ENCODE data around the gene TSPAN32.
"Not testable (repeated sequence)": the region's sequence is repeated elsewhere in the genome, so short reads cannot be mapped to it uniquely, and the experiment has no call there.

TSPAN32 gene

DNA sequence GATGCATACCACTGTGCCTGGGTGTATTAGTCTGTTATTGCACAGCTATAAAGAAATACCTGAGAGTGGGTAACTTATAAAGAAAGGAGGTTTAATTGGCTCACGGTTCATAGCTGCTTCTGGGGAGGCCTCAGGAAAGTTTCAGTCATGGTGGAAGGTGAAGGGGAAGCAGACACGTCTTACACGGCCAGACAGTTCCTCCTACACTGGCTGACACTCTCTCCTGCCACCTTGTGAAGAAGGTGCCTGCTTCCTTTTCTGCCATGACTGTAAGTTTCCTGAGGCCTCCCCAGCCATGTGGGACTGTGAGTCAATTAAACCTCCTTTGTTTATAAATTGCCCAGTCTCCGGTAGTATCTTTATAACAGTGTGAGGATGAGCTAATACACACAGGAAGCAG is 41.7 kb downstream of the TSPAN32 start:
- no peak for DNase-seq (ENCODE audit: low read depth)

DNA sequence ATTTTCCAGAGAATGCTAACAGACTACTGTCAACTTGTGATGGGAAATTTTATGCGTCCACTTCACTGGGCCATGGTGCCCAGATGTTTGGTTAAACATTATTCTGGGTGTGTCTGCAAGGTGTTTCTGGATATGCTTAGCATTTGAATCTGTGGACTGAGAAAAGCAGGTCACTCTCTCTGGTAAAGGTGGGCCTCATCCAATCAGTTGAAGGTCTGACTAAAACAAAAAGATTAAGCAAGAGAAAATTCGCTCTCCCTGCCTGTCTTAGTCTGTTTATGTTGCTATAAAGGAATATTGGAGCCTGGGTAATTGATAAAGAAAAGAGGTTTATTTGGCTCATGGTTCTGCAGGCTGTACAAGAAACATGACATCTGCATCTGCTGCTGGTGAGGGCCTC is 43.2 kb downstream of the TSPAN32 start:
- DNase-seq (ENCODE audit: low read depth) = no peak

DNA sequence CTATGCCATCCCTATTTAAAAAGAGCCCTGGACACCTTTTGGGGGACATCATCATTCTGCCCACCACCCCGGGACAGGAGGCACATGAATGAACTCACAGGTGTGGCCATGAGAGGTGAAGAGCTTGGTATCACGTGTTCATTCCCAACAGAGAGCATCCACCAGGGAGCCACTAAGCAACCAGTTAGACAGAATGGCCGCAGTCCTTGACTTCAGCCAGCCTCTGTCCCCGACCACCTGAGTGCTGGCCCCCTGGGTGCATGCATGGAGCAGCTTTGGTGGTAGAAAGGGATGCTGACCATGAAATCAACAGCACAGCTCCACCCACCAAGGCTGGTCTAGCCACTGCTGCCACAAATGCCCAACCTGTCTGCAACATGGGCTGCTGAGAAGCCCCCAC is 44.2 kb downstream of the TSPAN32 start:
- DNase-seq (ENCODE audit: low read depth) = no peak

DNA sequence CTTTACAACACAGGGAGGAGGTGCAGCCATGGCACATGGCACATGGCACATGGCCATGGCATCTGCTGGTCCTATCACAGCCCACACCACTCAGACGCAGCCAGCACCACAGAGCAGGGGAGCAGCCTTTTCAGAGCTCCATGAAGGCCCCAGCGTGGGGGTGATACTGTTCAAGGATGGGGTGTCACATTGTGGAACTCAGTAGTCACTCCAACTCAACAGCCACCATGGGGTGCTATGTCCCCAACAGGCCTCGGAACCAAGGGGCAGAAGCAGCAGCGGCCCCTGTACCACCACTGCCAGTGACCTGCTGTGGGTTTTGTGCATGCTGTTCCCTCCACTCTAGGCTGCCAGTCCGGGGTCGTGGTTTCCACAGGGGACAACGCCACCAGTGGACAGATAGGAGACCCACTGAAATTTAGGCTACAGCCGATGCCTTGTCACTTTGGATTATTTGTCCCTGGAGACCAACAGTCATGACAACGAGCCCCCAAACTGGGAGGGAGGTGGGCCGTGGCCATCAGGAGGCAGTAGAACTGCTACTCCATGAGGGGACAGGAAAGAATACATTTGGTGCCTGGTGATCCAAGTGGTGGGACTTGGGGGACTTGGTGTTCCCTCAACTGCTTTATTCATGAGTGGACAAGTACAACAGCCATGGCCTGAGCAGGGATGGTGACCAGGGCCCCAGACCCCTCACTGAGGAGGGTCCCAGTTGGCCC is 44.9 kb downstream of the TSPAN32 start:
- no peak for DNase-seq (ENCODE audit: low read depth)

DNA sequence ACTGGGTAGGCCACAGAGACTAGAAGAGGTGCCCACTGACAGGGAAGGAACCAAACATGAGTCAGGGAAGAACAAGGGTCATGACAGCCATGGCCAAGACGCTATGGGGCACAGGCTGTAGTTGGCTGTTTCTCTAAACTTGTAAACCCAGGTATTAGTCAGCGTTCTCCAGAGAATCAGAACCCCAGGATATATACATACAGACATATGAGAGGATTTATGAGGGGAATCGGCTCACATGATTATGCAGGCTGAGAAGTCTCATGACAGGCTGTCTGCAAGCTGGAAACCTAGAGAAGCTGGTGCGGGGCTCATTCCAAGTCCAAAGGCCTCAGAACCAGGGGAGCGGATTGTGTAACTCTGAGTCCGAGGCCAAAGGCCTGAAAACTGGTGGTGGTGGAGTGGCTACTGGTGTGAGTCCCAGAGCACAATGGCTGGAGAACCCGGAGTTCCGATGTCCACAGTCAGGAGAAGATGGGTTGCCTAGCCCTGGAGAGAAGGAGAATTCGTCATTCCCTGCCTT is 45.6 kb downstream of the TSPAN32 start:
- DNase-seq (ENCODE audit: low read depth) = no peak

DNA sequence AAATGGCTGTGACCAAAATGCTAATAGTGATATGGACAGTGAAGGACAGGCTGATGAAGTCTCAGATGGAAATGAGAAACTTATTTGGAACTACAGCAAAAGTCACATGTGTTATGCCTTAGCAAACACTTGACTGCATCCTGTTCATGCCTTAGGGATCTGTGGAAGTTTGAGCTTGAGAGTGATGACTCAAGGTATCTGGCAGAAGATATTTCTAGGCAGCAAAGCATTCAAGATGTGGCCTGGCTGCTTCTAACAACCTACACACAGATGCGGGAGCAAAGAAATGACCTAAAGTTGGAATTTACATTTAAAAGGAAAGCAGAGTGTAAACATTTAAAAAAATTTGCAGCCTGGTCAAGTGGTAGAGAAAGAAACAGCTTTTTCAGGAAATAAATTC is 47.2 kb downstream of the TSPAN32 start:
- no peak for DNase-seq (ENCODE audit: low read depth)

DNA sequence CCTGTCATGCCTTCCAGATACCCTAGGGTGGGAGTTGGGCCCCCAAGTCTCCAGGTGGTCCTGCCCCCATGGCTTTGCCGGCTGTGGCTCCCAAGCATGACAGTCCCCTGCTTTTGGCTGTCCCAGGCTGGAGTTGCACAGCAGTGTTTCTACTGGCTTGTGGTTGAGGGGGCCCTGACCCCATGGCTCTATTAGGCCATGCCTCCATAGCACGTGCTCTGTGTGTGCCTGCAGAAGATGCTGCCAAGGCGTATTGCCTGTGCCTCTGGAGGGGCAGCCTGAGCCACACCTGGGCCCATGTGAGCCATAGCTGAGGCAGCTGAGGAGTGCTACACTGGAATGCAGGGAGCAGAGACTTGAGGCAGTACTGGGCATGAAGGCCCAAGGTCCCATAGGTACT is 49.9 kb downstream of the TSPAN32 start:
- DNase-seq (ENCODE audit: low read depth) = no peak

DNA sequence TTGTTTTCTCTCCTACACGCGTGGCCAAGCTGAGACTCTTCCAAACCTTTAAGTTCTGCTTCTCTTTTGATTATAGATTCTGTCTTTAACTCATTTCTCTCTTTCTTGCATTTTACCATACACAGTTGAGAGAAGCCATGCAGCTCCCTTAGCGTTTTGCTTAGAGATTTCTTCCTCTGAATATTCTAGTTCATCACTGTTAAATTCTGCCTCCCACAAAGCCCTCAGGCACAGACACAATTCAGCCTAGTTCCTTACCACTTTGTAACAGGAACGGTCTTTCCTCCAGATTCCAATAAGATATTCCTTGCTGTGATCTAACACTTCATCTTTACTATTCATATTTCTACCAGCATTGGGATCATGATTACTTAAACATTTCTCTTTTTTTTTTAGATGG is 50.6 kb downstream of the TSPAN32 start:
- DNase-seq (ENCODE audit: low read depth) = no peak

DNA sequence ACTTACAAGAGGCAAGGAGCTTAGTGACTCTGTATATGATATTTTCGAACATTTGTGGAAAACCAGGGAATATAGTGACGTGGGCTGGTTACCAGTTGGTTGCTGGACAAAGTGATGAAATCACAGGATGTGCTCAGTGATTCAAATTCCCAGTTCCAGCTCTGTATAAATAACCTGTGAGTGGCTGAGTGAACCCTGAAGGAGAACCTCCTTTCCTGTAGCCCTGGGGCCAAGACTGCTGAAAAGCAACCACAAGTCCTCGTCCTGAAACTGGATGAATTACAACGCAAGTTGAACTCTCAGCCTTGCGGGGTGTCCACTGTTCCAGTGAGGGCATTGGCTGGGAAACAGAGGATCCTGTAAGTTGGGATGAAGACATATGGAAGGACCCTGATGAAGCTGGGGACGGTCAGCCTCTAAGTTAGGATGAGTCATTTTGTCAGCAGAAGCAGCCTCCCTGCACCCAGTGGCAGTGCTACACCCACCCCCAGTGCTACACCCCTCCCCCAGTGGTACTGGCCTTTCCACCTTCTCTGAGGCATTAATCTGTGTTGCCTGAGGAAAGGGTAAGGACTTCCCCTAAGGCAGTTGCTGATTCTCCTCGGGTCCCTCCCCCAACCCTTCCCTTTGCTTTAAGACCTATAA is 53.3 kb downstream of the TSPAN32 start:
- no peak for DNase-seq (ENCODE audit: low read depth)

DNA sequence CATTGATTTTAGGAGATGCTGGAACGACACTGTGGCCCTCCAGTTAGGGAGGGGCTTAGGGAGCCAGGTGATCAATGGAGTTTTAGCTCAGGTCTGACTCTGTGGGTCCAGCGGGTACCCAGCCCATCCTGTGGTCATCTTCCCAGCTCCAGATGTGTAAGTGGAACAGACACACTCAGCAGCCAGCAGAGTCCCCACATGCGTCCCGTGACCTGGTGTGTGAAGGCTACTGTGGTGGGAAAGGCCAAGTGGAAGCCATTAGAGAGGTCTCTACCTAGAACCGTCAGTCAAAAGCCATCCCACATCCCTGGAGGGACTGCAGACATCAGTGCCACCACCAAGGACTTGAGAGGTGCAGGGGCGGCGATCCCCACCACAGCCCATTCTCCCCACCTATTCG is 55.4 kb downstream of the TSPAN32 start:
- DNase-seq (ENCODE audit: low read depth) = no peak

DNA sequence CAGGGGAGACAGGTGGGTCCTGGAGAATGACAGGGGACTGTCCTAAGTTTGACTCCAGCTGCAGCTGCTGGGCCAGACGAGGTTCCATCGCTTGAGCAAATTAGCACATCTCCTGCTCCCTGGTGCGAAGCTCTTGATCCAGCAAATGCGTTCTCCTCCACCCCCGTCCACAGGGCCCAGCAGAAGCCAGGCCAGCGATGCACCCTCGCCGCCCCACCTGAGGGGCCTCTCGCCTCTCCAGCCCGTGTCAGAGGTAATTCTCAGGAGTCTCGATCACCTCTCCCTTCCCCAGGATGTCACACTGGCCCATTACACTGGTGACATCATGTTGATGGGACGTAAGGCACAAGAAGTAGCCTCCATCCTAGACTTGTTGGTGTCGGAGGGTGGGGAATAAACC is 55.8 kb downstream of the TSPAN32 start:
- DNase-seq (ENCODE audit: low read depth) = not testable (repeated sequence)

DNA sequence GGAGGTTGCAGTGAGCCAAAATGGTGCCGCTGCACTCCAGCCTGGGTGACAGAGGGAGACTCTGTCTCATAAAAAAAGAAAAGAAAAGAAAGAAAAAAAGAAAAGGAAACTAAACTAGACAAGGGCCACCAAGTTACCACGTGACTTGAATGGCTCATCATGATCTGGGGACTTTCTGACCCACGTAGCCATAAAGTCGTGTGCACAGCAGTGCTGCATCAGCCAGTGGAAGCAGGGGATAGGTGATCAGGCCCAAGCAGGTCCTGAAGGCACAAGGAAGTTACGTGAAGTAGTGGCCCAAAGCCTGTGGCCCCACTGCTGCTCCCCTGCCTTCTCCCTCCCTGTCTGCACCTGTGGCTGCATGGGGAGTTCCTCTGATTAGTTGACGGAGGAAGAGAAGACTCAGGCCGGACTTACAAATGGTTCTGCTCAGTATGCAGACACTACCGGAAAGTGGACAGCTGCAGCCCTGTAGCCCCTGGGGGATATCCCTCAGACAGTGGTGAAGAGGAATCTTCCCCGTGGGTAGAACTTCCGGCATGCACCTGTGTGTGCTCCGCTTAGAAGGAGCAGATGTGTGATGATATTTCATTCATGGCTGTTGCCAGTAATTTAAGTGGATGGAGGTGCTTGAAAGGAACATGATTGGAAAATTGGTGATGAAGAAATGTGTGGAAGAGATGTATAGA is 57.1 kb downstream of the TSPAN32 start:
- DNase-seq (ENCODE audit: low read depth) = no peak

DNA sequence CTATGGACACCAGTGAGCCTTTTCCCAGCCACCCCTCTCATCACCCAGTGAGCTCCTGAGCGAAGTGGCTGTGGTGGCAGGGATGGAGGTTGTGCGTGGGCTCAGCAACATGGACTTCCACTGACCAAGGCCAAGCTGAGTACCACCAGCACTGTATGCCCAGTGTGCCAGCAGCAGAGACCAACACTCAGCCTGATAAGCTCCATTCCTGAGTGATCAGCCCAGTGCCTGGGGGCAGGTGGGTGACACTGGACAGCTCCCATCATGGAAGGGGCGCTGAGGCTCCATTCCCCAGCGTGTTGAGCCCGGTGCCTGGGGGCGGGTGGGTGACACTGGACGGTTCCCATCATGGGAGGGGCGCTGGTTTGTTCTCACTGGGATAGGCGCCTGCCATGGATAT is 57.7 kb downstream of the TSPAN32 start:
- no peak for DNase-seq (ENCODE audit: low read depth)

DNA sequence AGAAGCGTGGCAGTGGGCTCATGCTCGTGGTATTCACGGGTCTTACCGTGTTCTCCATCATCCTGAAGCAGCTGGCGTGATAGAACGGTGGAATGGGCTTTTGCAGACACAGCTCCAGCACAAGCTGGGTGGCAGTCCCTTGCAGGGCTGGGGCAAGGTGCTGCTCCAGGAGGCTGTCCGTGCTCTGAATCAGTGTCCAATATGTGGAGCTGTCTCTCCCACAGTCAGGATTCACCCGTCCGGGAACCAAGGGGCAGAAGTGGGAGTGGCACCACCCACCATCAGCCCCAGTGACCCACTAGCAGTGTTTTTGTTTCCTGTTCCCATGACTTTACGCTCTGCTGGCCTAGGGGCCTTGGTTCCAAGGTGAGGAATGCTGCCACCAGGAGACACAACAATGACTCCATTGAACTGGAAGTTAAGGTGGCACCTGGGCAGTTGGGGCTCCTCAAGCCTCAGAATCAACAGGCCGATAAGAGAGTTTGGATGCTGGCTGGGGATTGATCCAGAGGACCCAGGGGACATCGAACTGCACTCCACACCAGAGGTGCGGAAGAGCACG is 58.3 kb downstream of the TSPAN32 start:
- no peak for DNase-seq (ENCODE audit: low read depth)

DNA sequence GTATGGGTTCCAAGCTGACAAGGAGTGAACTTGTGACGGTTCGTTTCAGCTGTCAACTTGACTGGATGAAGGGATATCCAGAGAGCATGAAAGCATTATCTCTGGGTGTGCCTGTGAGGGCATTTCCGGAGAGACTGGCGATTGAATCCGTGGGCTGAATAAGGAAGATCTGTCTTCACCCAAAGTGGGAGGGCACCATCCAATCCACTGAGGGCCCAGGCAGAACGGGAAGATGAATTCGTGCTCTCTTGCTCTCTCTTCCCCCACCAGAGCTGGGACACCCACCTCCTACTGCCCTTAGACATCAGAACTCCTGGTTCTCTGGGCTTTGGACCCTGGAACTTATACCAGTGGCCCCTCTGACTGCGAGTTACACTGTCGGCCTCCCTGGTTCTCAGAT is 59.8 kb downstream of the TSPAN32 start:
- no peak for DNase-seq (ENCODE audit: low read depth)

DNA sequence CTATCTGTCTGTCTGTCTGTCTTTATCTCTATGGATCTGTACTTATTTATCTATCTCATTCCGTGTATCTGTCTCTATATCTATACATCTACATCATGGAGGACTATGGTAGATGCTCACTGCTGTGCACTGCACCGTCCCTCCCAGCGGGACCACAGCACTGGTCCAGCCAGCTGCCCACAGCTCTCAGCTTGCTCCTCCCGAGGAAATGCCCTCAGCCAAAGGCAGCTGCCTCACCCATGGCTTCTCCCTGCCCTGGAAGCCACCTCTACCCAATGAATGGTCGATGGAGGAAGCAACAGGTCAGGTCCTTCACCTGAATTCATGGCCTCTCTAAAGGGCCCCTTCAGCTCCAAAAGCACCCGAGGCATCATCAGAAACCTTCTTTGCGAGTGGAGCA is 60.6 kb downstream of the TSPAN32 start:
- no peak for DNase-seq (ENCODE audit: low read depth)

DNA sequence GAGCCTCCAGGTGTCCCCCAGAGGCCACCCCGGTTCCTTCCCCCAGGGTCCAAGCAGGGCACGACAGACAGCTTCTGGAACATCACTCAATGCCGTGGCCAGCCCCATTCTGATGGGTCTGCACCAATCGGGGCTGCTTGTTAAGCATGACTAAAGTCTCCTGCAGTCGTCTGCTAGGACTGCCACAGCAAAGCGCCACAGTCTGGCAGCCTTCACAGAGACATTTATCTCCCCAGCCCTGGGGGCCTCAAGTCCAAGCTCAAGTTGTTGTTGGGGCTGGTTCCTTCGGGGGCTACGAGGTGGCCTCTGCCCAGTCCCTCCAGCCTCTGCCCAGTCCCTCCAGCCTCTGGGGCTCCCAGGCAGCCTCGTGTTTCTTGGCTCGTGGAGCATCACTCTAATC is 61.3 kb downstream of the TSPAN32 start:
- DNase-seq (ENCODE audit: low read depth) = no peak

DNA sequence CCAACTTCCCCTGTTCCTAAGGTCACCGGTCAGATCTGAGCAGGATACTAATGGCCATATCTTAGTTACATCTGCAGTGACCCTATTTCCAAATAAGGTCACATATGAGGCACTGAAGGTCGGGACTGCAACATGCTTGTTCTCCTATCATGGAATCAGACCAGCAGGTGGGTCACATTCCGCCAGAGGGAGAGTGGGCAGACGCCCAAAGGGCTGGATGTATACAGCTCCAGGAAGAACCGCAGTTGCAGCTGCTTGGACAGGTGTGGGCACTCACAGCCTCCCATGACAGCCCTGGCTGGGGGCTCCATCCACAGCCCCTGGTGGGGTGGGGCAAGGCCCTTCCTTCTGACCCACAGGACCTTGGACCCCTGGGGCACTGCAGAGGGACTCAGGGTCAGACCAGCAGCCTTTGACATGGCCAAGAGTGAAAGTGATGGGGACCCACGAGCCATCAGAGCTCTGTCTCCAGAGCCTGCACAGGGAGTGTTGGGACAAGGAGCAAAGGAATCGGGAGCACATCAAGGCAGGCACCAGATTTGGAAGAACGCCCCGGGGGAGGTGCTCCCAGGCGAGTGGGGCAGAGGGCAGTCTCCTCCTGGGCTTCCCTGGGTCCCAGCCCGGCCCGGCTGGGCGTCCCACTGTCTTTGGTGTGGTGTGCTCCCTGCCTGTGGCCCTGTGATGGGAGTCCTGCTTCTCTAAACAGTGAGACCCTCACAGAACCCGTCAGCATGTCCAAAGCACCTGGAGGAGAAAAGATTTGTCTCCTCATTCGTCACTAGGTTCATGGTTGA is 62.0 kb downstream of the TSPAN32 start:
- DNase-seq (ENCODE audit: low read depth) = no peak

DNA sequence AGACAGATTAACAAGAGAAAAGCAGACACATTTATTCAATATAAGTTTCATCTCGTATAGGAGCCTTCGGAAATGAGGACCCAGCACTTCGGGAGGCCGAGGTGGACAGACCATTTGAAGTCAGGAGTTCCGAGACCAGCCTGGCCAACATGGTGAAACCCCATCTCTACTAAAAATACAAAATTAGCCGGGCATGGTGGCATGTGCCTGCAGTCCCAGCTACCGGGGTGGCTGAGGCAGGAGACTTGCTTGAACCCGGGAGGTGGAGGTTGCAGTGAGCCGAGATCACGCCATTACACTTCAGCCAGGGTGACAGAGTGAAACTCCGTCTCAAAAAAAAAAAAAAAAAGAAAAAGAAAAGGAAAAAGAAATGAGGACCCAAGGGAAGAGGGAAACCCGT is 62.6 kb downstream of the TSPAN32 start:
- DNase-seq (ENCODE audit: low read depth) = not testable (repeated sequence)

DNA sequence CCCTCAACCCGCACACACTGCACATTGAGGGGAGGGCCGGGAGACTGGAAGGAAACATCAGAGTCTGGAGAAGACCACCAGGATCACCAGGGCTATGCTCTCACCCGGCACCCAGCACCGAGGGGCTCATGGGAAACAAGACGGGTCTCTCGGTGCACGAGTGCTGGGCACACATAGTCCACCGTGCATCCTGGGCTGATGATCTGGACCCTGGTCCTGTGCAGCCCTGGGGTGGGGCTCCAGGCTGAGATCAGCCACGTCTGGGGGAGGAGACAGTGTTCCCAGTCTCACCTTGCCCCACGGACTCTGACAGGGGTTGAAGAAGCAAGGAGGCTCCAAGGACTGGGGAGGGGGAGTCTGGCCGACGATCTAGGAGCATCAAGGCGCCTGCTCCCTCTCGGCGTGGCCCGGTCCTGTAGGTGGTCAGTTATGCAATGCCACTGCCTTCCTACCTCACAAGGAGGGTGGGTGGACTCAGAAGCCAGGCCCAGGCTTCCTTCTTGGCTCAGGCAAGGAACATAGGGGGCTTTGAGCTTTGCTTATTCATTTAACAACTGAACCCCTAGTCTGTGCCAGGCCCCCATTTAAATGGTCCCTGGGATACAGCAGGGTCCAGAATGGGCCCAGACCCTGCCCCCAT is 63.9 kb downstream of the TSPAN32 start:
- no peak for DNase-seq (ENCODE audit: low read depth)

DNA sequence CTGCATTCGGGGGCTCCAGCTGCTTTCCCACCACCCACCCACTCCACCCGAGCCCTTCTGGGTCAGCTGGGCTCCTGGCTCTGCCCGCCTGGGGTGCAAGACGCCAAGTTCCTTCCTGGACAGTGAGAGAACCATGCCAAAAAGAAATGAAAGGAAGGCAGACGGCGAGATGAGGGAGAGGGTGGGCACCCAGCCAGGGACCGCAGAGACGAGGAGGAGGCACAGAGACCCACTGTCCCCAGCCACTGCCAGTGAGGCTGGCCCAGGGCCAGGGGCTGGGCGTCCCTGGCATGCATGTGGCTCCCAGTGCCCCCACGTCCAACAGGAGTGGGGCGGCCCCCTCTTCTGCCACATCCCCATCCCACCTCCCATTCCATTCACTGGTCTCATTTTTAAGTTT is 64.5 kb downstream of the TSPAN32 start:
- DNase-seq (ENCODE audit: low read depth) = no peak

DNA sequence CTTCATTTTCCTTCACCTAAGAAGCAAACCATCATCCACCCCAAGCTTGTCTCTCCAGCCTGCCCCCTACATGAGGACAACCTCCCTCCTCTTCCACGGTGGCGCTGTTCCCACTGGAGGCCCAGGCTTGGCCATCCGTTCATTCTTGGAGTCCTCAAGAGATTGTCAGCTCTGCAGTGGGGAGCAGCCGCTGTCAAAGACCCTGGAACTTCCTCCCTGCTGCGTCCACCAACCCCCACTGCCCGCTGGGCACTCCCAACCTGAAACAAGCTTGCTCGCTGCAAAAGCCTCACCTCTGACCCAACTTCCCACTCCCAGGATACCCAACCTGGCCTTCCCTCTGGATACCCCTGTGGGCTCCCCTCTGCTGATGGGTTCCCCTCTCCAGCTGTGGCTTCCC is 64.9 kb downstream of the TSPAN32 start:
- DNase-seq (ENCODE audit: low read depth) = no peak
